CD4-positive, alpha-beta memory T cell (primary cell): ENCODE results near the gene C16orf95. TPM values are rescaled to one million over a fixed set of nuclear protein-coding genes. Genes with fewer than 3 reads are reported as not detected.

Source experiments
- CTCF ChIA-PET: fragments of 350-600 bp; sonication (Branson Sonifier 250); formaldehyde crosslinking; loops from one replicate; lab custom pipeline; 2021; ENCODE audit warnings: inconsistent platforms; ENCODE audit not compliant: partially characterized antibody; lab: Charles Lee
- POLR2A ChIA-PET: fragments of 350-600 bp; sonication (Branson Sonifier 250); formaldehyde crosslinking; loops from one replicate; lab custom pipeline; 2021; ENCODE audit not compliant: partially characterized antibody; lab: Charles Lee
- DNase-seq, 5 donors: peaks; one replicate each; pipeline versions ENCODE4 v3.0.0 to v3.0.0-alpha.2; 2020 to 2022; ENCODE audit warnings: mixed read lengths in 1 of 5
- H3K27ac ChIP-seq: one replicate; pipeline ENCODE4 v1.7.0; 2013; ENCODE audit warnings: low read depth, low read length
- H3K27me3 ChIP-seq: 2 replicates; pipeline ENCODE4 v1.7.0; 2013; ENCODE audit warnings: mild to moderate bottlenecking, low read length, moderate library complexity; ENCODE audit not compliant: insufficient read depth
- H3K36me3 ChIP-seq: 2 replicates; pipeline ENCODE4 v1.7.0; 2013; ENCODE audit warnings: mild to moderate bottlenecking, low read length, moderate library complexity; ENCODE audit not compliant: insufficient read depth
- H3K4me1 ChIP-seq: 2 replicates; pipeline ENCODE4 v1.7.0; 2013; ENCODE audit warnings: mild to moderate bottlenecking, low read length, moderate library complexity; ENCODE audit not compliant: insufficient read depth
- H3K4me3 ChIP-seq, 2 donors: one replicate each; pipeline ENCODE4 v1.7.0; 2013; ENCODE audit warnings: low read length in 2 of 2, mild to moderate bottlenecking in 1 of 2
- H3K9me3 ChIP-seq, 2 donors: one replicate each; pipeline ENCODE4 v1.7.0; 2013; ENCODE audit warnings: low read length in 2 of 2, control low read depth in 1 of 2; ENCODE audit not compliant: control insufficient read depth in 1 of 2
- H3K27ac Mint-ChIP-seq, 7 donors: one replicate each; pipeline ENCODE4 v1.8.0; 2020 to 2021; ENCODE audit warnings: mixed read lengths in 7 of 7, mild to moderate bottlenecking in 6 of 7, inconsistent platforms in 3 of 7, moderate library complexity in 3 of 7
- H3K27me3 Mint-ChIP-seq, 2 donors: one replicate each; pipeline ENCODE4 v1.8.0; 2020 to 2021; ENCODE audit warnings: mixed read lengths in 2 of 2
- H3K36me3 Mint-ChIP-seq, 2 donors: one replicate each; pipeline ENCODE4 v1.8.0; 2020 to 2021; ENCODE audit warnings: mixed read lengths in 2 of 2, inconsistent platforms in 1 of 2, mild to moderate bottlenecking in 1 of 2
- H3K4me1 Mint-ChIP-seq, 4 donors: one replicate each; pipeline ENCODE4 v1.8.0; 2020 to 2021; ENCODE audit warnings: mixed read lengths in 4 of 4, mild to moderate bottlenecking in 1 of 4
- H3K4me3 Mint-ChIP-seq, 8 donors: one replicate each; pipeline ENCODE4 v1.8.0; 2020 to 2021; ENCODE audit warnings: mixed read lengths in 8 of 8, mild to moderate bottlenecking in 7 of 8, moderate library complexity in 6 of 8, inconsistent platforms in 3 of 8
- H3K9me3 Mint-ChIP-seq, 8 donors: one replicate each; pipeline ENCODE4 v1.8.0; 2020 to 2021; ENCODE audit warnings: mixed read lengths in 8 of 8, mild to moderate bottlenecking in 5 of 8, inconsistent platforms in 3 of 8, moderate library complexity in 1 of 8
- intact Hi-C: fragments of 100-400 bp; cut with micrococcal nuclease; formaldehyde crosslinking; loops from one replicate; pipeline ENCODE4 v1.15.1; 2023
- polyA plus RNA-seq, 2 donors: library from polyadenylated mRNA; unstranded; fragments of 300-500 nt; fragmentation: Illumina TruSeq; gene quantifications; one replicate each; pipeline ENCODE4 v1.2.3, GENCODE V29; 2021
- total RNA-seq, 2 experiments: library from RNA; stranded (reverse); gene quantifications; one replicate each; pipeline ENCODE4 v1.2.3, GENCODE V29; 2021

The C16orf95 gene
- total and polyA plus RNA-seq, 4 experiments from 2014 or later, result 1.4 to 2.4 (median 1.6) TPM

GRCh38 chr16:87297407-87297806 lies 19.8 kb downstream of the C16orf95 start:
- H3K27ac ChIP-seq, result no peak overlapping the region
- H3K27me3 ChIP-seq, result no peaks in the 10 kb centered on the region
- H3K36me3 ChIP-seq, result no peaks in the 10 kb centered on the region
- H3K27me3 Mint-ChIP-seq, result no peaks in the 10 kb centered on the region
- no peaks in the 10 kb centered on the region for H3K9me3 ChIP-seq
- H3K27ac Mint-ChIP-seq, result no peak overlapping the region
- peaks cover 0 to 3% of the 10 kb centered on the region in 2 donors for H3K36me3 Mint-ChIP-seq
- ChIA-PET CTCF (interaction anchor here (1.2 to 1.3 kb wide), 2 partner anchors 12 to 22 kb away, joined by 3 read pairs; no protein-coding TSS in a partner anchor), POLR2A (no interaction called here)
- H3K4me3 Mint-ChIP-seq, result peak overlapping the region in 1 of 8 donors; percentile 37
- intact Hi-C loops, result loop anchor here (5.0 kb wide), 1 partner anchor 735 kb away; no protein-coding TSS in a partner anchor
- H3K9me3 Mint-ChIP-seq, result no peaks in the 10 kb centered on the region
- no peak overlapping the region for H3K4me3 ChIP-seq
- H3K4me1 Mint-ChIP-seq, result peaks cover 4 to 9% (median 5%) of the 10 kb centered on the region in 4 donors
- no peaks in the 10 kb centered on the region for H3K4me1 ChIP-seq
- DNase-seq, result no peak

GRCh38 chr16:87295661-87296531 lies 21.3 kb downstream of the C16orf95 start:
- no peaks in the 10 kb centered on the region for H3K36me3 ChIP-seq
- ChIA-PET CTCF (interaction anchor here (1.0 to 1.3 kb wide), 2 partner anchors 10 to 28 kb away, joined by 3 read pairs; no protein-coding TSS in a partner anchor), POLR2A (no interaction called here)
- Mint-ChIP-seq H3K36me3 (peaks cover 0 to 13% of the 10 kb centered on the region in 2 donors), H3K27ac (peak overlapping the region in 1 of 7 donors; percentile 19), H3K4me1 (peaks cover 4 to 9% (median 5%) of the 10 kb centered on the region in 4 donors), H3K27me3 (no peaks in the 10 kb centered on the region), H3K9me3 (no peaks in the 10 kb centered on the region), H3K4me3 (no peak overlapping the region)
- intact Hi-C loops, result loop anchor here (5.0 kb wide), 1 partner anchor 734 kb away; no protein-coding TSS in a partner anchor
- no peak overlapping the region for H3K27ac ChIP-seq
- H3K9me3 ChIP-seq, result no peaks in the 10 kb centered on the region
- no peak overlapping the region for H3K4me3 ChIP-seq
- H3K4me1 ChIP-seq, result no peaks in the 10 kb centered on the region
- no peaks in the 10 kb centered on the region for H3K27me3 ChIP-seq
- DNase-seq, result no peak

GRCh38 chr16:87295259-87295658 lies 21.9 kb downstream of the C16orf95 start:
- no peaks in the 10 kb centered on the region for H3K9me3 Mint-ChIP-seq
- H3K27ac ChIP-seq, result no peak overlapping the region
- no peak overlapping the region for H3K4me3 ChIP-seq
- peaks cover 3 to 9% (median 4%) of the 10 kb centered on the region in 4 donors for H3K4me1 Mint-ChIP-seq
- no peaks in the 10 kb centered on the region for H3K36me3 ChIP-seq
- CTCF ChIA-PET, result interaction anchor here (1.0 kb wide), 2 partner anchors 29 to 99 kb away, joined by 3 read pairs; no protein-coding TSS in a partner anchor
- no peaks in the 10 kb centered on the region for H3K27me3 ChIP-seq
- no peaks in the 10 kb centered on the region for H3K27me3 Mint-ChIP-seq
- peak in 2 of 5 donors; percentile 15 to 17 for DNase-seq
- H3K4me1 ChIP-seq, result no peaks in the 10 kb centered on the region
- no peak overlapping the region for H3K4me3 Mint-ChIP-seq
- intact Hi-C loops, result loop anchor here (5.0 kb wide), 1 partner anchor 733 kb away; no protein-coding TSS in a partner anchor
- POLR2A ChIA-PET, result no interaction called here
- H3K36me3 Mint-ChIP-seq, result peaks cover 0 to 13% of the 10 kb centered on the region in 2 donors
- H3K27ac Mint-ChIP-seq, result no peak overlapping the region
- H3K9me3 ChIP-seq, result no peaks in the 10 kb centered on the region

GRCh38 chr16:87293990-87294389 lies 23.2 kb downstream of the C16orf95 start:
- no peak overlapping the region for H3K4me3 ChIP-seq
- Mint-ChIP-seq H3K36me3 (peaks cover 0 to 13% of the 10 kb centered on the region in 2 donors), H3K9me3 (no peaks in the 10 kb centered on the region), H3K27ac (no peak overlapping the region), H3K4me3 (no peak overlapping the region), H3K4me1 (peaks cover 3 to 9% (median 4%) of the 10 kb centered on the region in 4 donors), H3K27me3 (no peaks in the 10 kb centered on the region)
- ChIA-PET POLR2A (no interaction called here), CTCF (interaction anchor here (1.0 kb wide), 1 partner anchor 100 kb away, joined by 3 read pairs; no protein-coding TSS in a partner anchor)
- no peaks in the 10 kb centered on the region for H3K27me3 ChIP-seq
- no peak overlapping the region for H3K27ac ChIP-seq
- intact Hi-C loops, result no loop called here
- H3K9me3 ChIP-seq, result no peaks in the 10 kb centered on the region
- no peaks in the 10 kb centered on the region for H3K36me3 ChIP-seq
- DNase-seq, result no peak
- H3K4me1 ChIP-seq, result no peaks in the 10 kb centered on the region

- no peak for DNase-seq
- Histone ChIP-seq H3K9me3 (no peaks in the 10 kb centered on the region), H3K27ac (no peak overlapping the region), H3K36me3 (no peaks in the 10 kb centered on the region), H3K4me3 (no peak overlapping the region), H3K4me1 (no peaks in the 10 kb centered on the region), H3K27me3 (no peaks in the 10 kb centered on the region)
- H3K27me3 Mint-ChIP-seq, result no peaks in the 10 kb centered on the region
- H3K9me3 Mint-ChIP-seq, result peaks cover 0 to 2% (median 0%) of the 10 kb centered on the region in 8 donors
- peaks cover 0 to 13% of the 10 kb centered on the region in 2 donors for H3K36me3 Mint-ChIP-seq
- no peaks in the 10 kb centered on the region for H3K4me1 Mint-ChIP-seq
- H3K27ac Mint-ChIP-seq, result no peak overlapping the region
- POLR2A ChIA-PET, result no interaction called here
- H3K4me3 Mint-ChIP-seq, result no peak overlapping the region
- intact Hi-C loops, result no loop called here
- CTCF ChIA-PET, result no interaction called here
Measured at GRCh38 chr16:87291944-87292343, 25.2 kb downstream of the C16orf95 start.

GRCh38 chr16:87288753-87289362 lies 28.3 kb downstream of the C16orf95 start:
- Histone ChIP-seq H3K9me3 (no peaks in the 10 kb centered on the region), H3K27ac (no peak overlapping the region), H3K4me3 (no peak overlapping the region), H3K36me3 (no peaks in the 10 kb centered on the region), H3K4me1 (no peaks in the 10 kb centered on the region), H3K27me3 (no peaks in the 10 kb centered on the region)
- intact Hi-C loops, result no loop called here
- Mint-ChIP-seq H3K27me3 (no peaks in the 10 kb centered on the region), H3K9me3 (peaks cover 0 to 7% (median 2%) of the 10 kb centered on the region in 8 donors), H3K36me3 (peaks cover 0 to 19% of the 10 kb centered on the region in 2 donors), H3K4me3 (no peak overlapping the region), H3K4me1 (no peaks in the 10 kb centered on the region), H3K27ac (no peak overlapping the region)
- no peak for DNase-seq
- ChIA-PET CTCF (no interaction called here), POLR2A (no interaction called here)
